NAMALWA (cell line): ENCODE results near the gene GULP1.
"Not testable (repeated sequence)": the region's sequence is repeated elsewhere in the genome, so short reads cannot be mapped to it uniquely, and the experiment has no call there.

Experiments
- DNase-seq: peaks from one replicate; pipeline ENCODE4 v3.0.0-alpha.2; 2015; ENCODE audit warnings: low spot score

The GULP1 gene

DNA sequence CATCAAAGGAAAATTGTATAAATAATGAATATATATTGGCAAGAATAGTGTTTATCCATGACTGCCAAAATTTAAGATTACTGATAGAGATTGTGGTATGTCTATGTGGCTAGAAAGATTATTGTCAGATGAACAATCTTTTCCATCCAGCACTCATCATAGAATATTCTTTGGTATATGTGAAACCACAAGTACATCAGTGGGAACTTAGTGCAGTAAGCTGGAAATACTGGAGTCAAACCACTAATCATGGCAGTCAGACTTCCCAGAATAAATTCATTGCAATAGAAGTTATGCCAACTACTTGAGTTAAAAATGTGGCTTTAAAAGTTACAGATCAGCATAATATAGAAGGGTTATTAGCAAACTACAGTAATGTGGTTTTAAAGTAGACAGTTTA, 310.3 kb downstream of the GULP1 start:
- DNase-seq: no peak

GRCh38 chr2:188604579-188604978, 312.9 kb downstream of the GULP1 start:
- DNase-seq: no peak

DNA sequence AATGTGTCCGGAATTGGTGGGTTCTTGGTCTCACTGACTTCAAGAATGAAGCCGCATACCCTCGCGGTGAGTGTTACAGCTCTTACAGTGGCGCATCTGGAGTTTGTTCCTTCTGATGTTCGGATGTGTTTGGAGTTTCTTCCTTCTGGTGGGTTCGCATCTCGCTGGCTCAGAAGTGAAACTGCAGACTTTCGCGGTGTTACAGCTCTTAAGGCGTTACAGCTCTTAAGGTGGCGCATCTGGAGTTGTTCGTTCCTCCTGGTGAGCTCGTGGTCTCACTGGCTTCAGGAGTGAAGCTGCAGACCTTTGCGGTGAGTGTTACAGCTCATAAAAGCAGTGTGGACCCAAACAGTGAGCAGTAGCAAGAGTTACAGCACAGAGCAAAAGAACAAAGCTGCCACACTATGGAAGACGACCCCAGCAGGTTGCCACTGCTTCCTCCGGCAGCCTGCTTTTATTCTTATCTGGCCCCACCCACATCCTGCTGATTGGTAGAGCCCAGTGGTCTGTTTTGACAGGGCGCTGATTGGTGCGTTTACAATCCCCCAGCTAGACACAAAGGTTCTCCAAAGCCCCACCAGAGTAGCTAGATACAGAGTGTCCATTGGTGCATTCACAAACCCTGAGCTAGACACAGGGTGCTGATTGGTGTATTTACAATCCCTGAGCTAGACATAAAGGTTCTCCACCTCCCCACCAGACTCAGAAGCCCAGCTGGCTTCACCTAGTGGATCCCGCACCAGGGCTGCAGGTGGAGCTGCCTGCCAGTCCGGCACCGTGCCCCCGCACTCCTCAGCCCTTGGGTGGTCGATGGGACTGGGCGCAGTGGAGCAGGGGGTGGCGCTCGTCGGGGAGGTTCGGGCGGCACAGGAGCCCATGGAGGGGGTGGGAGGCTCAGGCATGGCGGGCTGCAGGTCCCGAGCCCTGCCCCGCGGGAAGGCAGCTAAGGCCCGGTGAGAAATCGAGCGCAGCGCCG, 314.2 kb downstream of the GULP1 start:
- not testable (repeated sequence) for DNase-seq

DNA sequence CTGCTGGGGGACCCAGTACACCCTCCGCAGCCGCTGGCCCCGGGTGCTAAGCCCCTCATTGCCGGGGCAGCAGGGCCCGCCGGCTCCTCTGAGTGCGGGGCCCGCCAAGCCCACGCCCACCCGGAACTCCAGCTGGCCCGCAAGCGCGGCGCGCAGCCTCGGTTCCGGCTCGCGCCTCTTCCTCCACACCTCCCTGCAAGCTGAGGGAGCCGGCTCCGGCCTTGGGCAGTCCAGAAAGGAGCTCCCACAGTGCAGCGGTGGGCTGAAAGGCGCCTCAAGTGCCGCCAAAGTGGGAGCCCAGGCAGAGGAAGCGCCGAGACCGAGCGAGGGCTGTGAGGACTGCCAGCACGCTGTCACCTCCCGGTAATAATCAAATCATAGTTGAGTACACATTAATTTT, 314.9 kb downstream of the GULP1 start:
- DNase-seq: not testable (repeated sequence)

DNA sequence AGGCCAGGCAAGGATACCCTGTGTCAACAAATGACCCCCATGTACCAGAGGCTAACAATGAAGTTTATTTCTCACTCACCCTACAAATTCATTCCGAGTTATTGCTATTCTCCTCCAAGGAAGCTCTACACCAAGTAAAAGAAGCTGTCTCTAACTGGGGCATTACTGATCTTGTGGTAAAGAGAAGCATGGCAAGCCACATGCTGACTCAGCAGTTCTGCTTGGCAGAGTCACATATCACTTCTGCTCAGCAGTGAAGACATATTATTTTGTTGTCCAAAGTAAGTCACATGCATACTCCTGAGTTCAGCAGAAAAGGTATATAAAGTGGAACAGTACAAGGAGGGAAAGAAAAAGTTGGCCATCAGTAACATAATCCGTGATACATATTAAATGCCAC, 315.8 kb downstream of the GULP1 start:
- no peak for DNase-seq

- DNase-seq: no peak
Measured at GRCh38 chr2:188609321-188610049, 317.8 kb downstream of the GULP1 start.

- no peak for DNase-seq
Measured at GRCh38 chr2:188610050-188610444, 318.4 kb downstream of the GULP1 start.

GRCh38 chr2:188610827-188611226, 319.2 kb downstream of the GULP1 start:
- DNase-seq: no peak

DNA sequence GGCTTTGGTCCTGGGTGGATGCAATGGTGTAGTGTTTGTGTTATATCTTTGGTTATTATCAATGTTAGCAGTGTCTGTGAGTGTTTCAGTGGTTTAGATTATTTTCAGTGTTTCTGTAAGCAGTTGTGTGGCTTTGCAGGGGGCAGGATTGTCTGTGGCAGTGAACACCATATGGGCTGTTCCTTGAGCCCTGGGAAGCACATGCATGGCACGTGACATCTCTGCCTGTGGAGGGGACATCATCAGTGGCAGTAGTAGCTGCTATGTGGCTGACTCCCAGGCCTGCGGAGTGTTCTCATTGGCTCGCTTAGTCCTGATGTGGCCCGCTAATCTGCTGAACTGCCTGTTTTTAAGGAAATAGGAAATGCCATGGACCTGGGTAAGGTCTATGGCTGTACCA, 327.5 kb downstream of the GULP1 start:
- DNase-seq: no peak

DNA sequence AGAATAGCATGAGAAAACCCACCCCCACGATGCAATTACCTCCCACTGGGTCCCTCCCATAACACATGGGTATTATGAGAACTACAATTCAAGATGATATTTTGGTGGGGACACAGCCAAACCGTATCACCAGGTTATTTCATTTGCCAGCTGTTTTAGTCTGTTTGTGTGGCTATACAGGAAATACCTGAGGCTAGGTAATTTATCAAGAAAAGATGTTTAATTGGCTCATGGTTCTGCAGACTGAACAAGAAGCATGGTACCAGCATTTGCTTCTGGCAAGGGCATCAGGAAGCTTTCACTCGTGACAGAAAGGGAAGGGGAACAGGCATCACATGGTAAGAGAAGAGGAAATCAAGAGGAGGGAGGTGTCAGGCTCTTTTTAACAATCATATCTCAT, 329.2 kb downstream of the GULP1 start:
- no peak for DNase-seq

DNA sequence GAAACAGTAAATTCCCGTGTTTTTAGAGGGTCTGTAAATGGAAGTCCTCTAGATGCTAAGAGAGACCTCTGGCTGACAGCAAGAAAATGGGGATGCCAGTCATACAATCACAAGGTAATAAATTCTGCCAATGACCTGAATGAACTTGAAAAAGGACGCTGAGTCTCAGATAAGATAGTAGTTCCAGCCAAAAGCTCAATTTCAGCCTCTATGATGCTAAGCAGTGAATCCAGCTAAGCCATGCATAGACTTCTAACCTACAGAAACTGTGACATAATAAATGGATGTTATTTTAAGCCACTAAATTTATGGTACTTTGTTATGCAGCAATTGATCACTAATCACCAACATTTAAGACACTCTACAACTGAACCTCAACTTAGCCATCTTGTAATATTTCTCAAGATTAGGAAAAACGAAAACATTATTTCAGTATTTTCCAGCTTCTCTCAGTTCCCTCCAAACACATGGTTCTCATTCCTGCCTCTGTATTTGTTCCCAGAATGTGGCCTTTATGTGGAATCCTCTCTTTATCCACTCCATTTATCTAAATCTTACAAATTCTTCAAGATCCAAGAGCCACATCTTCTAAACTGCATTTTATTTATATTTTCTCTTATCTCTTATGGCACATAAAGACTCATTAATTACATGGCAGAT, 331.1 kb downstream of the GULP1 start:
- DNase-seq: no peak

GRCh38 chr2:188623995-188624643, 332.4 kb downstream of the GULP1 start:
- no peak for DNase-seq

GRCh38 chr2:188627471-188627870, 335.8 kb downstream of the GULP1 start:
- DNase-seq: no peak

DNA sequence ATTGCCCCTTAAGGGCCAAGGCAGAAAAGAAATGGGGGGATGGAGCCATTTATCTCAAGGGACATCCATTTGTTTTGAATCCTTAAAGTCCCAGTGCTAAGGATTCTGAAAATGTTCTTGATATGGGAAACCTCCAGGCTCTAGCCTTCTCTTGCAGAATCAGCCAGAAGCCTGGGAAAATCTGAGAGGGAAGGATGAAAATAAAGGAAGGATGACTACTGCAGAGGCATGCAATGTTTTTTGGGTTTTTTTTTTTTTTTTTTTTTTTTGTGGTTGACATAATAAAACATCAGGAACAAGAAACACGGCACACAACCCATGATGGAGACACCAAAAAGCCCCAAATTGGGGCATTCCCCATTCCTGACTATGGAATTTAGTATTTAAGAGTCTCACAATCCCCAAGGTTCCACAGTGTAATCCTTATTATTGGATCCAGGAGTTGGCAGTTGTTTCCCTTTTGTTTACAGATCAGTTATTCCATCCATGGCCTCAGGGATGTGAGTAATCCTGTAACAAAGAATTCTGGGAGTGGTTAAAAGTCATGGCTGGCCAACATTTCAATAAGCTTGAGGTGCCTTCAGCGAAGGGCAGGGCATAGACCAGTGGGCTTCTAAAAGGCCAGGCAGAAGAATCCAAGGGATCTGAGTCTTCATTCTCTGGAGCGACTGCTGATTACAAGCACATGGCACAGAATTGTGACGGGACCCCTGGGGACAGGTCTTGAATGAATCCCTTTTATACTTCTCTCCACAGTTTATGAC, 337.5 kb downstream of the GULP1 start:
- no peak for DNase-seq

DNA sequence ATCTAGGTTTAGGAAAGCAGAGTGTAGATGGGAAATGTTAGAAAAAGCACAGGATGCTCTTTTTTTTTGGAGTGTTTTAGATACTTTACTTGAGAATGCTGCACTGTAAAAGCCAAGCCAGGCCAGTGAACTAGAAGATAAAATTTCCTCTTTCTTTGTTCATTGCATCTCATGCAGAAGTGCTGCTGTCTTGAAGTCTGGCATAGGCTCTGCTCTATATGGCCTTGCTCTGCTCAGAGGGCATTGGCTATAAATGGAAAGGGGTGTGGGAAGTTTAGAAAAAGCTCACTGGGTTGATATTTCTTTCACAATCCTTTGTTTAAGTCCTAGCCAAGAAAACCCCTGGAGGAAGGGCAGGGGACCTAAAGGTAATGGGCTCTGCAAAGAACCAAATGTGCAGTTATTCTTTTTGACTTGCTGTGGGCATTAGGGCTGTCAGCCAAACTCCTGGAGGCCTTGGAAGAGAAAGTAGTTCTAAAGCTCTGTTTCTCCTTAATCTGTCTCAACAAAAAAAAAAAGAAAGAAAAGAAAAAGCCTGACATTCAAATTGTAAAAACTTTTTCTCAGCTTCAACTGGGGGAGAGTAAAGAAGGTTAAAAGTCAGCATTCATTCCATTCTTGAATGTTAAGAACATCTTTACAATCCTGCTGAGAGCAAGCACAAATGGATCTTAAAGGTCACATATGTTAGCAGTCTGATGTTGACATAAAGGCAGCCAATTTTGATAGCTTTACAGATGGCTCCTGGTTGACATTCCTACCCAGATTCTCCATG, 338.3 kb downstream of the GULP1 start:
- DNase-seq: no peak

DNA sequence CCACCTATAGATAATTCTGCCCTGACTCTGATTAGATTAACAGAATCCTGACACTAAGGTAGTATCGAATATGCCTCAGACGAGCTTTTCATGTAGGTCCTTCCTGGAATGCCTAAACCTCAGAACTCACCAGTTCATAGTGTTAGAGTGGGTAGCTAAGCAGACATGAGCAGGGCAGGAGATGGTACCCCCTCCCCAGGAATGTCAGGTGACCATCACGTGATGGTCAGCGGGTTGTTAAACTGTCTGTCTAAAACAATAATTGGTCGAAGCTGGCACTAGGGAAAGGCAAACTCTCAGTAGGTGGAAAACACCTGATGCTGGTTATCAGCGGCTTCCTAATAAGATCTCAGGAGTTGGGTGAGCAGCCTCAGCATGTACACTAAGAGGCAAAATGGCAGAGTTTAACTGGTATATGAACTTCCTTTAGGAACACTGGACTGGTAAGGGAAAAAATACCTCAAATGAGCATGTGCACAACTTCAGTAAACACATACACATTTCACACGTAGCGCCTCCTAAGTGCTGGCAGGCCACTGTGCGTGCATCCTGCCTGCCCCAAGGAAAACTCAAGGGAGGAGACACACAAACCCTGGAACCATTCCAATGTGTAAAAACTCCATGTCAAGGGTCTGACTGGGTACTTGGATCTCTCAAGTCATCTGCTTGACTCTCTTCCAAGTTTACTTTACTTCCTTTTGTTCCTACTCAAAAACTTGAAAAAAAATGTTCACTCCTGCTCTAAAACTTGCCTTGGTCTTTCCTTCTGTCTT, 339.5 kb downstream of the GULP1 start:
- no peak for DNase-seq

DNA sequence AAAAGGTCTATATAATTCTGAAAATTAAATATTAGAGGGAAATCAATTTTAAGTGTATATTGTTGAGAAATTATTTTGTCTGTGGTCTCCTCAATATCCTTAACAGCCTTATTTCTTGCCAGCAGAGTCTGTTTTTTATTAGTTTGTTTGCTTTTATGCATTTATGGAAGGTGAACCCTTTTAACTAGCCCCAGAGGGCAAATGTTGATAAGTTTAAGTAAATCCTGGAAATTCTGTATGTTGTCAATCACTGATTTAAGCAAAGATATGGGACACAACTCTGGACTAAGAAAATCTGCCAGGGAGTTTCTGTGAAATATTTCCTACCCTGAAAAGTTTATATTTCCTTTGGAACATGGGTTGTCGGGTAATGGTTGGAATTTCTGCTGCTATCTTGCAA, 343.0 kb downstream of the GULP1 start:
- no peak for DNase-seq
